ENCODE data around the gene SV2C. TPM values are rescaled to one million over a fixed set of nuclear protein-coding genes. Genes with fewer than 3 reads are reported as not detected.

SV2C gene
- total RNA-seq, 1 donor from 2014 or later = 0.48 TPM

- Mint-ChIP-seq H3K36me3 (ENCODE audit: insufficient read depth) (no peaks in the 10 kb centered on the region), H3K27ac (no peak overlapping the region), H3K27me3 (peaks cover 7% of the 10 kb centered on the region), H3K9me3 (ENCODE audit: low read depth) (no peaks in the 10 kb centered on the region), H3K4me3 (ENCODE audit: low read depth) (no peak overlapping the region), H3K4me1 (ENCODE audit: low read depth) (peaks cover 10% of the 10 kb centered on the region)
- TF ChIP-seq CTCF (IDR thresholded peaks at IDR 0.05; ENCODE audit: unreplicated experiment) = no peak
- DNase-seq (ENCODE audit: low spot score, unreplicated experiment) = no peak
Measured at GRCh38 chr5:76271836-76272235, 188.7 kb downstream of the SV2C start.

- H3K27me3 Mint-ChIP-seq = no peaks in the 10 kb centered on the region
- no peak for TF ChIP-seq CTCF (IDR thresholded peaks at IDR 0.05; ENCODE audit: unreplicated experiment)
- no peaks in the 10 kb centered on the region for H3K9me3 Mint-ChIP-seq (ENCODE audit: low read depth)
- H3K4me3 Mint-ChIP-seq (ENCODE audit: low read depth) = no peak overlapping the region
- no peaks in the 10 kb centered on the region for H3K36me3 Mint-ChIP-seq (ENCODE audit: insufficient read depth)
- peaks cover 8% of the 10 kb centered on the region for H3K4me1 Mint-ChIP-seq (ENCODE audit: low read depth)
- DNase-seq (ENCODE audit: low spot score, unreplicated experiment) = no peak
- no peak overlapping the region for H3K27ac Mint-ChIP-seq
Measured at GRCh38 chr5:76273206-76273885, 190.2 kb downstream of the SV2C start.

GRCh38 chr5:76274571-76274970 is 191.4 kb downstream of the SV2C start:
- H3K27me3 Mint-ChIP-seq = no peaks in the 10 kb centered on the region
- no peaks in the 10 kb centered on the region for H3K9me3 Mint-ChIP-seq (ENCODE audit: low read depth)
- H3K36me3 Mint-ChIP-seq (ENCODE audit: insufficient read depth) = no peaks in the 10 kb centered on the region
- no peak for DNase-seq (ENCODE audit: low spot score, unreplicated experiment)
- peaks cover 8% of the 10 kb centered on the region for H3K4me1 Mint-ChIP-seq (ENCODE audit: low read depth)
- H3K27ac Mint-ChIP-seq = no peak overlapping the region
- H3K4me3 Mint-ChIP-seq (ENCODE audit: low read depth) = no peak overlapping the region
- no peak for TF ChIP-seq CTCF (IDR thresholded peaks at IDR 0.05; ENCODE audit: unreplicated experiment)

GRCh38 chr5:76277736-76278135 is 194.6 kb downstream of the SV2C start:
- no peak overlapping the region for H3K27ac Mint-ChIP-seq
- TF ChIP-seq CTCF (IDR thresholded peaks at IDR 0.05; ENCODE audit: unreplicated experiment) = no peak
- H3K27me3 Mint-ChIP-seq = peaks cover 3% of the 10 kb centered on the region
- no peak overlapping the region for H3K4me3 Mint-ChIP-seq (ENCODE audit: low read depth)
- no peaks in the 10 kb centered on the region for H3K4me1 Mint-ChIP-seq (ENCODE audit: low read depth)
- H3K9me3 Mint-ChIP-seq (ENCODE audit: low read depth) = no peaks in the 10 kb centered on the region
- H3K36me3 Mint-ChIP-seq (ENCODE audit: insufficient read depth) = no peaks in the 10 kb centered on the region
- no peak for DNase-seq (ENCODE audit: low spot score, unreplicated experiment)

- Mint-ChIP-seq H3K9me3 (ENCODE audit: low read depth) (no peaks in the 10 kb centered on the region), H3K27me3 (peaks cover 3% of the 10 kb centered on the region)
Measured at GRCh38 chr5:76278261-76278789, 195.1 kb downstream of the SV2C start.

More at GRCh38 chr5:76278261-76278789, 195.1 kb downstream of the SV2C start:
- no peak overlapping the region for H3K4me3 Mint-ChIP-seq (ENCODE audit: low read depth)
- no peak for DNase-seq (ENCODE audit: low spot score, unreplicated experiment)
- TF ChIP-seq CTCF (IDR thresholded peaks at IDR 0.05; ENCODE audit: unreplicated experiment) = no peak
- no peaks in the 10 kb centered on the region for H3K36me3 Mint-ChIP-seq (ENCODE audit: insufficient read depth)
- no peak overlapping the region for H3K27ac Mint-ChIP-seq
- no peaks in the 10 kb centered on the region for H3K4me1 Mint-ChIP-seq (ENCODE audit: low read depth)

All from progenitor cell of endocrine pancreas (in vitro differentiated cells).